Right lung (tissue), 5 donors: ENCODE measurements around the gene PRR30. TPM values are rescaled to one million over a fixed set of nuclear protein-coding genes. Genes with fewer than 3 reads are reported as not detected.
A peak's percentile ranks its signal among the peaks of the same experiment; 100 is the strongest.

ENCODE experiments used
- DNase-seq, 2 donors: peaks; one replicate each; pipeline ENCODE4 v3.0.0-alpha.2; 2013
- polyA plus RNA-seq, 5 donors: library from polyadenylated mRNA; unstranded; fragments of 120-200 nt; gene quantifications; one replicate each; pipeline versions ENCODE4 v1.2.1 to v1.2.3, GENCODE V29; 2013; ENCODE audit warnings: inconsistent platforms in 1 of 5, low replicate concordance in 1 of 5; ENCODE audit not compliant: insufficient read length in 5 of 5, insufficient read depth in 1 of 5

Gene PRR30
- polyA plus RNA-seq, 5 donors = not detected

GRCh38 chr2:27155069-27155520, 15.9 kb upstream of the PRR30 start:
- DNase-seq = no peak

GRCh38 chr2:27154488-27154887, 15.3 kb upstream of the PRR30 start:
- no peak for DNase-seq

DNA sequence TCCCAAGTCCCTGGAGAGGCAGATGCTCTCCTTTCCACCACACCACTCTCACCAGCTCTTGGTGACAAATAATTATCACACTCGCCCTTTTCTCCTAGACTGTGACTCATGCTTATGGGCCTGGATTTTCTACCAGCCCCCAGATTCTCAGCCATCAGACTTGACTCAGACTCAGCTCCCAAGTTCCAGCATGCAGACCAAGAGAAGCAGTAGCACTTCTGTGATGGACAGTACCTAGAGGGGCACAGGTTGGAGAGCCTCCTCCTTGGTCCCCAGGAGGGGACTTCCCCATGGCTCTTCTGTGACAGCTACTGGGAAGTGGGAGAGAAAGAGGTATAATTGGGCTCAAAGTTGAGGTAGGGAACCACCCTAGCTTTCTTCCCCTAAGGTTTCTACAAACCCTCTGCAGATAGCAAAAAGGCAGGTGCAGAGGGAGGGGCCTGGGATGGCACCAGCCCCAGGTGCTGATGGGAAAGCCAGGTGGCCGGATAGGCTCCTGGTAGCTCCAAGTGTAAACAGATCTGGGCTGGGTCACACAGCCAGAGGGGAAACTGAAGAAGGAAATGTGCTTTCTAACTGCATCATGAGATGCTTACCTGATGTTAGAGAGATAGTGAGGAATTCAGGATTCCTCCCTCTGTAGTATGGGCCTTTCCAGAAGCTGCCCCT, 13.7 kb upstream of the PRR30 start:
- no peak for DNase-seq

- no peak for DNase-seq
These were observed 13.0 kb upstream of the PRR30 start for GRCh38 chr2:27152102-27152795.

DNA sequence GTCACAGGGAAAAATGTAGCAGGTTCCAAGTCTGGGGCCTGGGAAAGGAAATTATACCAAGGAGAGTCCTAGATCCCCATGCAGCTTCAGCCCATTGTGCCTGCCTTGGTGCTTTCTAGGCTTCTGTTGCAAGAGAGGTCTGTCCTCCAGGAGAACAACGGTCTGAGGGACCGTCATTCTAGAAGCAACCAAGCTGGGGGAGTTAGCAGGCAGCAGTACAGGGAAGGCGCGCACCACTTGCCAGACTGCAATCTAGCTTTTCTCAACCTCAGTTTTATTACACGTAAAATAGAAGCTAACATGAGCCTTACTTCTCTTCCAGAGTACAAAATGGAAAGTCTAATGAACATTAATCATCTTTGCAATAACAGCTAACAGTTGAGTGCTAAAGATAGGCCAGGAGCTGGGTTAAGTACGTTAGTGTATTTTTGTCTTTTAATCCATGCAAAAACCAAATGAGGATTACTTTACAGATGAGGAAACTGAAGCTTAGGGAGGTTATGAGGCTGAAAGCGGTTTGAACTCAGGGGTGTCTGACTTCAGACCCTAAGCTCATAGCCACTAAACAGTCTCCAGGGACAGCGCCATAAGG, 11.5 kb upstream of the PRR30 start:
- DNase-seq = no peak

DNA sequence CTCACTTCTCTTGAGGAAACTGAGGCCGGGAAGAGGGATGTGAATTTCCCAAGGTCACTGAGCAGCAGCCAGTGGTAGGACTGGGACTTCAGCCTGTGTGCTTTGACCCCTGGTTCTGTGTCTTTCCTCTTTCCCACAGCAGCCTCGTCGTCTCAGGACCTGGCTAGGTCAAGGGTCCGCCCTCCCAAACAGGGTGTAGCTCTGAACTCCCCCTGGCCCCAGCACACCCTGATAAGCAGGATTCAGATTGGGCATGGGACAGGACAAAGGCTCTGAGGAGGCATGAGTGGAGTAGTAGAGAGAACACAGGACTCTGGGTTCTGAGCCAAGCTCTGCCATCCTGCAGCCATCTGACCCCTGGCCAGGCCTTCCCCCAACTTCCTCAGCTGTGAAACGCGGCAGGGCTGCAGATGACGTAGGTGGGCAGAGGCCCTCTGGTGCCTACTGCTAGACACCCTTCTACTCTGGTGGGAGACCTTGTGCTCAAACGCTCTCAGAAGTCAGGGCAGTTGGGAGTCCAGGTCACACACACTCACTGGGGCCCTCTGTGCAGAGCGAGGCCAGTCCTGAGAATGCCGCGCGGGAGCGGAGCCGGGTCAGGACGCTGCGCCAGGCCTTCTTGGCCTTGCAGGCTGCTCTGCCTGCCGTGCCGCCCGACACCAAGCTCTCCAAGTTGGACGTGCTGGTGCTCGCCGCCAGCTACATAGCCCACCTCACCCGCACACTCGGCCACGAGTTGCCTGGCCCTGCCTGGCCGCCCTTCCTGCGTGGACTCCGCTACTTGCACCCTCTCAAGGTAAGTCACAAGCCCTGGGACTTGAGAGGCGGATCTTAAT, 10.6 kb upstream of the PRR30 start:
- DNase-seq = no peak

DNA sequence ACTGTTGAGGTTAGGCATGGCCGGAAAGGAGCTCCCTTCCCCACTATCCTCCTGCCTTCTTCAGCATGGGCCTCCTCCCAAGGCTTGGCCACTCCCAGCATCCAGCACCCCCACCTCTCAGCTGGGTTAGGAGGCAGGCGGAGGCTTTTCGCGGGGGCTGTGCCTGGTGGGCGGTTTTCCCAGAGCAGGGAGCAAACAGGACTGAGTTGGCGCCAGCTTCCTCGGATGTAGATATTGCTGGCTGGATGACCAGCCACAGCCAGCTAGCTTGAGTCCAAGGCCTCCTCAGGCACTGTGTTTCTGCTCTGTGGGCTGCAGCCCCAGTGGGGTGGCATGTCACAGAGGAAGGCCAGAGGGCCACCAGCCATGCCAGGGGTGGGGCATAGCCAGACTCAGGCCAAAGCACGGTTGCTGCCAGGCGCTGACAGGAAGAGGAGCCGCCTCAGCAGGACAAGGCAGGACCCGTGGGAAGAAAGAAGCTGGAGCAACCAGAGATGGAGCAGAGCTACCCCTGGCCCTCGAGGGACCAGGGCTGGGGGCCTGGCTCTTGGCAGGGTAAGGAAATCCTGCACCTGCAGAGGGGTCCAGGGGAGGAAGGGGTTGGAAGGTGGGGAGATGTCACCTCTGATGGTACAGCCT, 9.7 kb upstream of the PRR30 start, which contains the start of gene TCF23:
Gene TCF23, plus strand, starts transcription at position 204 of the 639 bp plus-strand sequence. Its CDS starts 130 bp downstream, at position 334.
- DNase-seq = no peak

DNA sequence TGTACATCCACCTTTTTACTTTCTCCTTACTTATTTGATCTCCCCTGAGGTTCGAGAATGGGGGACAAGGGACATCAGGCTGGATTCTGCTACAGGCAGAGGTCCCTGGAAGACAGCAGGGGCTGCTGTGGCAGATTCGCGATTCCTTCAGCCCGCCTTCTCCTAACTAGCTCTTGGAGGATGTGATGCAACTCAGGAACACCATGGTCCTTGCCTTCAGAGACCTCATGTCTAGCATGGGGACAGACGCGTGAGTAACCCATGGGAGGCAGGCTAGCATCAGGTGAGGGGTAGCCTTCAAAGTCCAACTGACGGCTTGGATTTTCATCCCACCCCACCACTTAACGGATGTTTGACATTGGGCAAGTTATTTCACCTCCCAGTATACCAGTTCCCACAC, 8.7 kb upstream of the PRR30 start:
- DNase-seq = no peak

- DNase-seq = no peak
These were observed 6.5 kb upstream of the PRR30 start for GRCh38 chr2:27145682-27146081.

DNA sequence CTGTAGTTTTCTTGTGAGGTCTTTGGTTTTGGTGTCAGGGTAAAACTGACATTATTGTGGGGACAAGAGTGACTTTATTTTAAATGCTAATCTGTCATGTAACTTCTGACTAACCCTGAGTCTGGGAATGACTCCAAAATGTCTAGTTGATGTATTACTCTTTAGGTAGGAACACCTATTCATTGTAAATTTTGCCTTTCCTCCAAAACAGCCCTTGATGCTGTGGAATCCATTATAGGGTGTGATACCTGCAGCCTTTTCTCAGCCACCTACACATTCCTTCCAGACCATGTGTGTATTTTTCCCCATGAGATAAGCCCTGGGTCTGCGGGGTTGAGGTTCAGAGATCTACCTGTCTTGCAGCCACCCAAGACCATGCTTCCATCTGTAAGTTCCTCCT, 4.1 kb upstream of the PRR30 start:
- no peak for DNase-seq

- DNase-seq = no peak
These were observed 1.1 kb downstream of the PRR30 start for GRCh38 chr2:27138111-27138510.

DNA sequence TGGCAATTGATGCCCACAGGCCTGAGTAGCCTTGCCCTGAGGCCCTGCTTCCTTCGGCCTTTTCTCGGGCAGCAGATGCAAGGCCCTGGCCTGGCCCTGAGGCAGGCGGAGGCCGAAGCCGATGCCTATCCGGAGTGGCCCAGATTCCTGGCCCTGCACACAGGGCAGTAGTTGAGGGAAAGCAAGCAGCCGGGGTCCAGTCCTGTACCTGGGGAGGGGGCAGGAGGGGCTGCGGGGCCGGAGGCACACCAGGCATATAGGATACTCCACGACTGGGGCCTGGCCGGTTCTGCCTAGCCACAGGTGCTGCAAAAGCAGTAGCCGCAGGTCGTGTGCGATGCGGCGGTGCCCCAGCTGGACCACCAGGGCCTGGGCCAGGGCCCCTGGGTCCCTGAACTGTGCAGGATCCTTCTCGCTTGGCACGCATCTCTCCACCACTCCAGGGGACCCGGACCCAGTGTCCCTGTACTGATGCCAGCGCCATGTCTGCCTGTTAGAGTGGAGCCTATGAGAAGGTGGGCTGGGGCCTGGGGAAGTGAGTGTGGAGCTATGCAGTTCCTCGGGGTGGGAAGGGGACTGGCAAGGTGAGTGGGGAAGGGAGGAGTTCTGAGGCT, 1.8 kb downstream of the PRR30 start:
- DNase-seq = no peak

DNA sequence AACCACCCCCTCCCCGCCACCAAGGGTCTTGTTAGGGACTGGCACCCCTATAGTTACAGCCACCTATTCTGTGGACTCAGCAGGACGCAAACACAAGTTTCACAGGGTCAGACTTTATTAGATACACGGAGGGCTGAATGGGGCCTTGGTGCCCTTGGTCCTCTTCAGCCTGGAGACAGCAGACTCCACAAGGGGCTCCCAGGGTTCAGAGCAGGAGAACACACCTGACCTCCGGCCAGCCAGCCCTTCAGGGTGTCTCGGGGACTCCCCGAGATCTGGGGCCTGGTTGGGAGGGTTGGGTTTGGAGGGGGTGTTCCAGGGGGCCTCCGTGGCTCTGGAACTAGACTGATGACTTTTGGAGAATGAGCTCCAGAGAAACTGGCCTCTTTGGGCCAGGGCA, 2.5 kb downstream of the PRR30 start:
- no peak for DNase-seq

GRCh38 chr2:27135478-27135955, 3.7 kb downstream of the PRR30 start:
- no peak for DNase-seq

DNA sequence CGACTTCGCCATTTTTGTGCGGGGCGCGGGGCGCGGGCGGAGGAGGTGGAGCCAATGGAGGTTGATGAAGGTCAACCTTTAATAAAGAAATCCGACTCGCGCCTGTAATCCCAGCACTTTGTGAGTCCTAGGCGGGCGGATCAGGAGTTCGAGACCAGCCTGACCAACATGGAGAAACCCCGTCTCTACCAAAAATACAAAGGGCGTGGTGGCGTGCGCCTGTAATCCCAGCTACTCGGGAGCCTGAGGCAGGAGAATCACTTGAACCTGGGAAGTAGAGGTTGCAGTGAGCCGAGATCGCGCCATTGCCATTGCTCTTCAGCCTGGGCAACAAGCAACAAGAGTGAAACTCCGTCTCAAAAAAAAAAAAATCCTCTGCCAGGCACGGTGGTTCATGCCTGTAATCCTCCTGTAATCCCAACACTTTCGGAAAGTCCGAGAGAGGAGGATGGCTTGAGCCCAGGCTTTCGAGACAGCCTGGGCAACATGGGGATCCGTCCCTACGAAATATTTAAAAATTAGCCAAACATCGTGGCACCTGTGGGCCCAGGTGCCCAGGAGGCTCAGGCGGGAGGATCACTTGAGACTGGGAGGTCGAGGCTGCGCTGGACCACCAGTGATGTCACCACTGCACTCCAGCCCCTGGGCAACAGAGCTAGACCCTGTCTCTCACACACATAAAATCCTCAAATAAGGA, 4.3 kb downstream of the PRR30 start:
- DNase-seq = no peak

DNA sequence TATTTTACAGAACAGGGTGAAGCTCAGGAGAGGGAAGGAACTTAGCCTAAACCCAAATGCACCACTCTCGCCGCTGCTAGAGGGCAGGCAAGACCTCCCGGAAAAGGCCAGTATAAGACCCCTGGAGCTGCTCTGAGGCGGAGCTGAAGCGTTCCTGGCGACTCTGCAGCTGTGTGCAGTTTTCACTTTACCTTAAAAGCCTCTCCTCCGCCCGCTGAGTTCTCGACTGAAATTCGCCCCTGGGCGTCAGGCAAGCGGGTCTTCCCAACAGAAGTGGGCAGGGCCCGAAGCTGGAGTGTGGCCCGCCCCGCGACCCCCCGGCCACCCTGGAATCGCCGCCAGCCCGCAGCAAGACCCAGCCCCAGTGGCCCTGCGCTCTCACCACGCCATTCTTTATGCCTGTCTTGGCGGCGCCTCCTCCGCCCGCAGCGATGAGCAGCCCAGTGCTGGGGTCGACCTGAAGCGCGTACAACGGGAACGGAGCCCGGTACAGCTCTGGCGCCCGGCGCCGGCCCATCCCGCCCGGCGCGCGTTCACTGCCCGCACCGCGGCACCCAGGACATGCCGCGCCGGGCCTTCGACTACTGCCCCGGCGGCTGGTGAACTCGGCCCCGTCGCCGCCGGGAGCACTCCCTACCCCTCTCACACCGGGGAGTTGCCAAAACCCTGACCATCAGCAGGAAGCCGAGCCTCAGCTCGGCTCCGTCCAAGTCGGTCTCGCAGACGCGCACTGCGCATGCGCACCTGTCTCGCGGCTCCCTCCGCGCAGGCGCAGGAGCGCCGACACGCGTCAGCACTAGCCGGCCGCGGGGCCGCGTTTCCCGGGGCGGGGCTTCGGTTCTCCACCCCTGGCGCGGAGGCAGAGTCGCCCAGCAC, 5.1 kb downstream of the PRR30 start, which contains the start of gene PREB:
Gene PREB, minus strand, starts transcription at position 732 of the 876 bp plus-strand sequence. Its CDS starts 215 bp downstream, at position 517.
- DNase-seq = peak; percentile 97 to 98

DNA sequence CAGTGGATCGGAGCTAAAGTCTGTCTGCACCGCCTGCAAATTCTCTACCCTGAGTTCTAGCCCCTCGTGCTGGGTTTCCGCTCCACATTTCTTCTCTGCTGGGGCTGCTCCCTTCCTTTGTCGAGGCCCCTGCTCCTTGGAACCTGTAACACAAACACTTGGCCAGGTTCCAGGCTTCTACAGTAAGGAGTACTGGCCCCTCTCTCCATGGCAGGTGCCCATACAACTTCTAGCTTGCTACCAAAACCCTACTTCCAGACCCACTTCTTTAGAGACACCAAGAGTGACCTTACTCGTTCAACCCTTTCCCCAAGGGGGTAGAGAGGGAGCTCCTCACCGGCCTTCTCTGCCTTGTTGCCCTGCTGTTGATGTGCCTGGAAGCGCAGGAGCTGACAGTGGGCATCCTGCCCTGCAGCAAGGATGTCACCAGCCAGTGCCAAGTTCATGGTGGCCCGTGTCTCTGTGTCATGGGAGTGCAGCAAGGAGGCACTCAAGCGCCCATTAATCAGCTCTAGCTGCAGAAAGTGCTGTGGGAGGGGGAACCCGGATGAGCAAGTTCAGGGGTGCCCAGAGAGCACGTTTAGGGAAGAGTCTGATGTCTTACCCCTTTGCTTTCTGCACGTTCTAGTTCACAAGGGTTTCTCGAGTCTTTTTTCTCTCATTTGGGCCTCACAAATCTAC, 5.9 kb downstream of the PRR30 start:
- no peak for DNase-seq

DNA sequence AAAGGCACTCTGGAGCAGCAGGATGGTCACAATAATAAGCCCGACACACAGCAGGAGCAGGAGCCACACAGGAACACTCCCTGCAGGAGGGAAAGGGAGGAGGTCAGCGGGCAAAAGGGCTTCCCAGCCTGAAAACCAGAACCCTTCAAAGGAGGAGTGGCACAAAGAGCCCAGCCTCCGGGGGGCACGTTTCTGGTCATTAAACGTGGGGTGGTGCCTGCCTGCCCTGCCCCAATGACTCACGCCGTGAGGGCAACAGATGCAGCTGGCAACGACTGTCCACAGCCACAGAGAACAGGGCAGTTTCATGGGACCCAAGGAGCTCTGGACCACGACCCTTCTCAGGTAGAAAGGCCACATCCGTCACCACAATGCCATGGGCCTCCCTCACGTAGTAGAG, 7.8 kb downstream of the PRR30 start:
- DNase-seq = no peak

DNA sequence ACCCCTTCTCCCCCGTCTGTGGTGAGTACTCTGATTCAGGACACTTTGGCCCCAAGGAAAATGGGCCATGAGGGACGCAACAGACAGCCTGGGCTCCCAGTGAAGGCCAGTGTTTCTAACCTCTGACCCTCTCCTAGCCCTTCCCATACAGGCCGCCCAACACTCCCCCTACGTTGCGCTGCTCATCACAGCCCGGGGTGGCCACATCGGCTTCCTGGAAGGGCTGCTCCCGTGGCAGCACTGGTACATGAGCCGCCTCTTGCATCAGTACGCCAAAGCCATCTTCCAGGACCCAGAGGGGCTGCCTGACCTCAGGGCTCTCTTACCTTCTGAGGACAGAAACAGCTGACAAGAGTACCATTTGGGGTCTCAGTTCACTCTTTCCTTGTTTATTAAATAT, 8.8 kb downstream of the PRR30 start:
- no peak for DNase-seq
